HG03558 (cell line): ENCODE data around the gene BTNL2.
"Not testable (repeated sequence)": the region's sequence is repeated elsewhere in the genome, so short reads cannot be mapped to it uniquely, and the experiment has no call there.

Source experiments
- ATAC-seq: cut with Tn5 transposase; IDR thresholded peaks from one replicate; pipeline ENCODE4 v1.9.1; 2021; ENCODE audit warnings: moderate number of reproducible peaks; ENCODE audit not compliant: unreplicated experiment; ENCODE audit errors: extremely low read depth

Gene BTNL2, protein sequence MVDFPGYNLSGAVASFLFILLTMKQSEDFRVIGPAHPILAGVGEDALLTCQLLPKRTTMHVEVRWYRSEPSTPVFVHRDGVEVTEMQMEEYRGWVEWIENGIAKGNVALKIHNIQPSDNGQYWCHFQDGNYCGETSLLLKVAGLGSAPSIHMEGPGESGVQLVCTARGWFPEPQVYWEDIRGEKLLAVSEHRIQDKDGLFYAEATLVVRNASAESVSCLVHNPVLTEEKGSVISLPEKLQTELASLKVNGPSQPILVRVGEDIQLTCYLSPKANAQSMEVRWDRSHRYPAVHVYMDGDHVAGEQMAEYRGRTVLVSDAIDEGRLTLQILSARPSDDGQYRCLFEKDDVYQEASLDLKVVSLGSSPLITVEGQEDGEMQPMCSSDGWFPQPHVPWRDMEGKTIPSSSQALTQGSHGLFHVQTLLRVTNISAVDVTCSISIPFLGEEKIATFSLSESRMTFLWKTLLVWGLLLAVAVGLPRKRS

DNA sequence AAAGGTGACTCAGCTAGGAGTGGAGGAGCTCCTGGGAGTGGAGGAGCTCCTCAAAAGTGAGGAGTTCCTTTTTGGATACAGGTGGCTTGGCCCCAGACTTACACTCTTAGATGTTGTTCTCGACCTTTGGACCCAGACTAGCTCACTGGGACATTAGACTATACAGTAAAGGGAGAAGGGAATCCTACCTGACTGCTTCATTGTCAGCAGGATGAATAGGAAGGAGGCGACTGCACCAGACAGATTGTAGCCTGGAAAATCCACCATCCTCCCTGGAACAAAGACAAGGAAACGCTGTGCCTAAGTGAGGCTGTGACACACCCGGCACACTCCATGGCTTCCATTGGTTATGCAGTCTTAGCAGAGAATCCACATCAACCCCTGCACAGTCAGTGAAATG, at the start of gene BTNL2:
Gene BTNL2, minus strand, starts transcription at position 325 of the 400 bp plus-strand sequence. Its CDS starts 58 bp downstream, at position 267.
- no peak for ATAC-seq

DNA sequence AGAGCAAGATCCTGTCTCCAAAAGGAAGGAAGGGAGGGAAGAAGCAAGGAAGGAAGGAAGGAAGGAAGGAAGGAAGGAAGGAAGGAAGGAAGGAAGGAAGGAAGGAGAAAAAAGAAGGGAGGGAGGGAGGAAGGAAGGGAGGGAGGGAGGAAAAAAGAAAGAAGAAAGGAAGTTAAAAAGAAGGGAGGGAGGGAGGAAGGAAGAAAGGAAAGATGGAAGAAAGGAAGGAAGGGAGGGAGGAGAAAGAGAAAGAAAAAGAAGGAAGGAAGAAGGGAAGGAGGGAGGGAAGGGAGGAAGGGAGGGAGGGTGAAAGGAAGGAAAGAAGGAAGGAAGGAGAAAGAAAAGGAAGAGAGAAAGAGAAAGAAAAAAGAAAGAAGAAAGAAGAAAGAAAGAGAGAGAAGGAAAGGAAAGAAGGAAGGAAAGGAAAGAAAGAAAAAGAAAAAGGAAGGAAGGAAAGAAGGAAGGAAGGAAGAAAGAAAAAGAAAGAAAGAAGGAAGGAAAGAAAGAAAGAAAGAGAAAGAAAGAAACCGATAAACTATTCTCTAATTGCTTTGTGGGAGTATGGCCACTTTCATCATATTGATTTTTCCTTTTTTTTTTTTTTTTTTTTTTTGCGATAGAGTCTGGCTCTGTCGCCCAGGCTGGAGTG, 42.2 kb upstream of the BTNL2 start:
- ATAC-seq, result no peak

DNA sequence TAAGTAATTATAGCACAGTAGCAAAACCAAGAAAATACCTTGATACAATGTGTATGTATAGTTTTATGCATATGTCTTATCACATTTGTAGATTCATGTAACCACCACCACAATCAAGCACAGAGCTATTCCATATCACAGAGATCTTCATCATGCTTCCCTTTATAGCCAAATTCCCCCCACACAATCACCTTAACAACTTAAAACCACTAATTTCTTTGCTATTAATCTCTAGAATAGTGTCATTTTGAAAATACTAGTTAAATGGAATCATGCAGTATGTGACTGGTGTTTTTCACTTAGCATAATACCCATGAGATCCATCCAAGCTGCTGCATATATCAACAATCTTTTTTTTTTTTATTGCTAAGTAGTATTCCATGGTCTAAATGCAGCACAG, 41.0 kb upstream of the BTNL2 start:
- ATAC-seq, result no peak

DNA sequence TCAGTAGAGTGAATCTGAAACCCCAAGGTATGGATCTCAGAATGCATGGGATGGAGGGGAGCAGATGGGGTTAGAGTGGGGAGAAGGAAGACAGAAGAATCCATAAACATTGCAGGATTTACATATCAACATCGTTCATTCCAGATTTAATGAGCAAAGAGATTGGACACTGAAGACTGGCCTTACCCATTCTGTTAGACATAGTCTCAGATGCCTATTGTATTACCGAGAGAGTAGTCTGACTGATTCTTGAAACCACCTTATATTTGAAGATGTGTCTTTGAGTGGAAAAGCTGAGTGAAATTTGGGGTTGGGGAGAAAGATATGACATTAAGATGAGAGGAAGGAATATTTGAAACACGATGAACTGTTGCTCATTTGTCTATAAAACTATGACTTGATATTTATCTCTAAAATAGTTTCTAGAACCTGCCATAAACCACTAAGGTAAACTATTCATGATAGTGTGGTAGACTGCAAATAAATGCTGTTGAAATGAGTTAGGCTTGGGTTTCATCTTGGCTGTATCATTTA, 38.4 kb upstream of the BTNL2 start:
- ATAC-seq, result no peak

DNA sequence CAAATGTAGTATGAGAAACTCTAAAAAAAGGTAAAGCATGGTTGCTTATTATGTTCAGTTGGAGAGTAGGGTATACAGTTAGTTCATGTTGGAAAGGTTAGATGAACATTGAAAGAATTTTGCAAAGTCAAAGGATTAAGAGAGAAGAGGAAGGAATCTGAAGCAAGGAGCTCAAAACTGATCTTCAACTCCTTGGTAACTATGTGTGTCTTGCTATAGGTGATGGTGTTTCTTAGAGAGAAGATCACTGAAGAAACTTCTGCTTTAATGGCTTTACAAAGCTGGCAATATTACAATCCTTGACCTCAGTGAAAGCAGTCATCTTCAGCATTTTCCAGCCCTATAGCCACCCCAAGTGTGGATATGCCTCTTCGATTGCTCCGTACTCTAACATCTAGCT, 37.5 kb upstream of the BTNL2 start:
- no peak for ATAC-seq

DNA sequence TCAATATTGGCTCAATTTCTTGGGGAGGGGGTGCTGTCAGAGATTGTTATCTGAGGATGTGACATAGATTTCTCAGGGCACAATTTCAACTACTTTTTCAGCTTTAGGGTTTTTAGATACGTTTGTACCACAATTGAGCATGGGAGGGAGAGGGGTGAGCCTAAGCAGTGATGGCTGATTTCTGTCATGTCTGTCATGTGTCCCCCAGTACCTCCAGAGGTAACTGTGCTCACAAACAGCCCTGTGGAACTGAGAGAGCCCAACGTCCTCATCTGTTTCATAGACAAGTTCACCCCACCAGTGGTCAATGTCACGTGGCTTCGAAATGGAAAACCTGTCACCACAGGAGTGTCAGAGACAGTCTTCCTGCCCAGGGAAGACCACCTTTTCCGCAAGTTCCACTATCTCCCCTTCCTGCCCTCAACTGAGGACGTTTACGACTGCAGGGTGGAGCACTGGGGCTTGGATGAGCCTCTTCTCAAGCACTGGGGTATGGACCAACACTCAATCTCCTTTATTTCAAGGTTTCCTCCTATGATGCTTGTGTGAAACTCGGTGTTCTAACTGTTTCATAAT, 36.1 kb upstream of the BTNL2 start:
- no peak for ATAC-seq

DNA sequence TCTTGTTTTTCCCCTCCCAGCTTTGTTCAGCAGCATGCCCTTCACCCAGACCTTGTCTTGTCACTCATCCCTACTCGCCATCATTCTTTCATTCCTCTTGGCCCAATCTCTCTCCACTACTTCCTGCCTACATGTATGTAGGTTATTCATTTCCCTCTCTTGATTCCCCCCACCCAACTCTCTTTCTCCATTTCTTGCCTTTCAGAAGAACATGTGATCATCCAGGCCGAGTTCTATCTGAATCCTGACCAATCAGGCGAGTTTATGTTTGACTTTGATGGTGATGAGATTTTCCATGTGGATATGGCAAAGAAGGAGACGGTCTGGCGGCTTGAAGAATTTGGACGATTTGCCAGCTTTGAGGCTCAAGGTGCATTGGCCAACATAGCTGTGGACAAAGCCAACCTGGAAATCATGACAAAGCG, 35.3 kb upstream of the BTNL2 start:
- no peak for ATAC-seq

DNA sequence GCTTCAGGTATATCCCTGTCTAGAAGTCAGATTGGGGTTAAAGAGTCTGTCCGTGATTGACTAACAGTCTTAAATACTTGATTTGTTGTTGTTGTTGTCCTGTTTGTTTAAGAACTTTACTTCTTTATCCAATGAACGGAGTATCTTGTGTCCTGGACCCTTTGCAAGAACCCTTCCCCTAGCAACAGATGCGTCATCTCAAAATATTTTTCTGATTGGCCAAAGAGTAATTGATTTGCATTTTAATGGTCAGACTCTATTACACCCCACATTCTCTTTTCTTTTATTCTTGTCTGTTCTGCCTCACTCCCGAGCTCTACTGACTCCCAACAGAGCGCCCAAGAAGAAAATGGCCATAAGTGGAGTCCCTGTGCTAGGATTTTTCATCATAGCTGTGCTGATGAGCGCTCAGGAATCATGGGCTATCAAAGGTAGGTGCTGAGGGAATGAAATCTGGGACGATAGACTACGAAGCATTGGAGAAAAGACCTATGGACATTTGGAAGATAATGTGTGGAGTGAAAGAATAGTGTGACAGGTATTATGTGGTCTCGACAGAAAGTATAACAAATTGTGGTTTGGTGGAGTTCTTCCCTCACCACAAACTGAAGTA, 32.7 kb upstream of the BTNL2 start, which contains the start of gene HLA-DRA:
Gene HLA-DRA, plus strand, starts transcription at position 286 of the 613 bp plus-strand sequence. Its CDS starts 64 bp downstream, at position 350.
- peak; percentile 40 for ATAC-seq

DNA sequence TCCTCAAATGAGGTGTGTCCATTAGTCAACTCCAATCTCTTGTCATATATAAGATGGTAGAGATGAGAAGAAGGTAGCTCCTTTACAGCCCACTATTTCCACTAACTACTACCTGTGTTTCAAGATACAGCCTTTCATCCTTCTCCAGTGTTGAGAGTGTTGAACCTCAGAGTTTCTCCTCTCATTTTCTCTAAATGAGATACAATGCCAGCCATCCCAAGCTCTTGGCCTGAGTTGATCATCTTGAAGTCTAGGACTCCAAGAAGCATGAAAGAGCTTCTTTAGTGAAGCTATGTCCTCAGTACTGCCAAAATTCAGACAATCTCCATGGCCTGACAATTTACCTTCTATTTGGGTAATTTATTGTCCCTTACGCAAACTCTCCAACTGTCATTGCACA, 32.2 kb upstream of the BTNL2 start:
- ATAC-seq, result no peak

DNA sequence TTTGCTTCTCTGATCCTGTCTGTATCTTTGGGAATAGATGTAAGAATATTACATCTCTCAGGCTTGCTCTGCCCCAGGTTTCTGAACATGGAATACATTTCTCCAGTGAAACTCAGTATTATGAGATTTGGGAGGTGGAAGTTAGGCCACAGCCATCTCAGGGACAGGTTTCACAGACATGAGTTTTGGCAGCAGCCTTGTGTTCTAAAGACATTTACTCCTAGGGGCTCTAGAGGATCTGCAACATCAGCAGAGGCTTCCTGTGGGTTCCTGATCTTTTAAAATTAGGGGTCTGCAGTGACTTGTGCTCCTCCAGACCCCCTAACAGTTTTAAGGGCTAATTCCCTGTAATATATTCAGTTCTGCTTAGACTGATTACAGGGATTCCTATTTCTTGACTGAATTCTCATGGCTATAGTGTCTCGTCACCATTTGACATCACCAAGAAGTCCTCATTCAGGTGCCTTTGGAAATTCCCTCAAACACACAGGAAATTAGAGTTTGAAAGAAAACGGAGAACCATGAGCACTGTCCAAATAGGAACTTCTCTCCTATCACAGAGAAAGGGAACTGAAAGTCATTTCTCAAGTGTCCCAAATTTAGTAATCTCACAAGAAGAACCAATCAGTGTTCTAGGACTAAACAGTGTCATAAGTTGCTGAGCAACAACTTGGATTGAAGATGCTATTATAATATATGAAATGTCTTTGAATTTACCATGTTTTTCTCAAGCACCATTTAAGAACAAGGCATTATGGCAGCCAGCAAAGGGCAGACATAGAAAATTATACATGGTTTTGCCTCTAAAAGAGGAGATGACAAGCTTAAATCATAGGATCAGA, 30.2 kb upstream of the BTNL2 start:
- ATAC-seq, result peak; percentile 54

DNA sequence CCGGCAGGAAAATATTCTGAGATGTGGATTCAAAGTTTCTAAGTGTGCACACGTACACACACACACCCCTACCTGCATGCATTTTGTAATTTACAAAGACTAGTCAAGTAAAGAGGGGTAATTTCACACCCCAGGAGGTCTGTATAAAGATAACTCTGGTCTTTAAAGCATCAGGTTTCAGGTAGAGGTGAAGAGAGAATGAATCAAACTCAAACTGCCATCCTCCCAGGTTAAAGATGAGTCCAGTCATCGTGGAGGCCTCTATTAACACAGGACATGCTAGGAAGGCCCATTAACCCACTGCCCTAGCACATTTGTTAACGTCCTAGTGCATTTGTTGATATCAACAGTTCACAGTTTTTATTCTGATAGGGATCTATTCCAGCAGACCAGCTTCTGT, 29.2 kb upstream of the BTNL2 start:
- ATAC-seq, result no peak

DNA sequence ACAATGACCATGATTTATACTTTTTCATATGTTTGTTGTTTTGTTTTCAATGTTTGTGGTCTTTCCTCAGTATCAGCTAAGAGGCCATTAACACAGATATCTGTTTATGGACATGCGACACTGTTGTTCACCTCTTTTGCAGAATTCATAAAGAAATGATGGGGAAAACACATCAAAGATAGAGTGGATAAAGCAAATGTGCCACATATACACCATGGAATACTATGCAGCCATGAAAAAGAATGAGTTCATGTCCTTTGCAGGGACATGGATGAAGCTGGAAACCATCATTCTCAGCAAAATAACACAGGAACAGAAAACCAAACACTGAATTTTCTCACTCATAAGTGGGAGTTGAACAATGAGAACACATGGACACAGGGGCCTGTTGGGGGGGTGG, 27.0 kb upstream of the BTNL2 start:
- ATAC-seq, result not testable (repeated sequence)

DNA sequence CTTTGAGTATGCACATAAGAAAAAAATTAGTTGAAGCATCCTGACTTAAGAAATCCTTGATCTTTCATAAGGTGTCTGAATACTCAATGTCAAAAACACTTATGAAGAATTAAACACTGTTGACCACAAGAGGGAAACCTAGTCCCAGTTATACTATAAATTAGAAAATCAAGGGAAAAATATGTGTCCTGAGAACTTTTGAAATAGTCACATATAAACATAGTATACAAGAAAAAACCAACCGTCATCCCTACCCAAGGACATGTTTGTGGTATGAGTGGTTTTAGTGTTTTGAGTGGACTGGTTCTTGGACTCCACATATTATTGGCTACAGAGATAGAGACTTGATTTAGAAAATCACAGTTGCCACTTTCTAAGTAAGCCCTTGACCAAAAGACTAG, 25.1 kb upstream of the BTNL2 start:
- ATAC-seq, result no peak

DNA sequence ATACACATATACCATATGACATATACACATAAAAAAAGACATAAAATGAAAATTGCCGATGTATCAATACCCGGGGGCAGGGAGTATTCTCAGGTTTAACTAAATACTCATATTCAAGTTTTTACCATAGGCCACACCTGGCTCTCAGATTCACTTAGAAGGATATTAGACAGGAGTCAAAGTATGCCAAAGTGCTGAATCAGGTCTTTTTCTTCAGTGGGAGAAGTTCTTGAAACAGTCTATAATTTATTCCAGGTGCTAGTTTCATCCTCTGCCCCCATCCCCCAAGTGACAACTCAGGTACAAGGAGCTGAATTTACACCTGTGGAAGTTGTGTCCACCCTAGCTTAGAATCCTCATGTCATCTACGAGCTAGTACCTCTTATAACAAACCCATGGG, 24.2 kb upstream of the BTNL2 start:
- no peak for ATAC-seq

DNA sequence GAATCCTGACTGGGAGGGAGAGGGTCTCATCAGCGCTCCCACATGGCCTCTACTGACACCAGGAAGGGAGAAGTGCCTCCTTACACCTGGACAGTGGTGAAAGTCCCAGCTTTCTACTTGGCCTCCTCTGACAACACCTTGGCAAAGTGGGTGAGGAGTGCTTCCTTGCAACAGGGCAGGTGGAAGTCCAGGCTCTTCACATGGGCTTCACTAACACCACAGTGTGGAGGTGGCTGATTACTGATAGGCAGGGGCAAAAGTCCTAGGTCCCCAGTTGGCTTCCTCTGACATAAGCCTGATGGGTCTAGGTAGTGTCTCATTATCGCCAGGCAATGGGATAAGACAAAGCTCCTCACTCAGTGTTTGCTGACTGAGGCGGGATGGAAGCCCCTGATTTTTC, 23.2 kb upstream of the BTNL2 start:
- no peak for ATAC-seq

DNA sequence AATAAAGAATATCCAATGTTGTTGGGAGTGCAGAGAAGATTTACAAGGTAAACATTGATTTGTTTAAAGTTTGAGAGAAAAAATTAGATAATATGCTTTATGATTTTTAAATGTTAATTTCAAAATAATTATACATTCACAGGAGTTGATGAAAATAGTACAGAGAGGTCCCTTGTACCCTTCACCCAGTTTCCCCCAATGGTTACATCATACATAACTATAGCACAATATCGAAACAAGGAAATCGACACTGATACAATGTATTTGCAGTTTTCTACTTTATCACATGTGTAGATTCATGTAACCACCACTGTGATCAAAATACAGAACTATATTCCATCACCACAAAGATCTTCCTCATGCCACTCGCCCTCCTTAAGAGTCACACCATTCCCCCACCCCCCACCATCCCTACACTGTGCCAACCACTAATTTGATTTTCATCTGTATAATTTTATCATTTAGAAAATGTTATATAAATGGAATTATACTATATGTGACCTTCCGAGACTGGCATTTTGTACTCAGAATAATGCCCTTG, 21.0 kb upstream of the BTNL2 start:
- ATAC-seq, result no peak

DNA sequence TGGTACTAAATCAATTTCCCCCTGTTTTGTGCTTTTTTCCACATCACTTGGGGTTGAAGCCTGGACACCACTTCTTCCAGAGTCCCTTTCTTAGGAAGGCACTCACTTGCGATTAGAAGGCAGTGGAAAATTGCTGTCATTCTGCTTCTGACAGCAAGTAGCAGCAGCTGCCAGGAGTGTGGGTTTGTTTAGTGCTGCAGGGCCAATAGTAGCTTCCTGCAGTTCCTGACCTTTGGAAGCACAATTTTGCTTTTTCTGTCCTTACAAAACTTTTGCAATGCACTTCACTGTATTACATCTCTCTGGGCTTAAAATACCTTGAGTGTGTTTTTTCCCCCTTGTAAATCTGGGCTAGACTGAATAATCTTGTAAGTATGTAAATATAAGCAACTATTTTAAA, 20.2 kb upstream of the BTNL2 start:
- no peak for ATAC-seq

DNA sequence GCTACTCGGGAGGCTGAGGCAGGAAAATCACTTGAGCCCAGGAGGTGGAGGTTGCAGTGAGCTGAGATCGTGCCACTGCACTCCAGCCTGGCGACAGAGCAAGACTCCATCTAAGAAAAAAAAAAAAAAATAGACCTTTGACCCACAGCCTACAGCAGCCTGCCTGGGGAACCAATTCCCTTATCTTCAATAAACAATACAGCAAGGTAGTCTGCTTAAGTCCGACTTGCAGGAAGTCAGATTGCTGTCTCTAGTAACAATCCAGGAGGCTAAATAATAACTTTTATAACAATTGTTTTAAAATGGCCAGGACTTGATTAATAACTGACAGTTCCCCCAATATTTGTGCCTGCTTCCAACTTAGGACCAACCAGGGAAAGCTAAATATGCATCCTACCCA, 19.4 kb upstream of the BTNL2 start:
- no peak for ATAC-seq

DNA sequence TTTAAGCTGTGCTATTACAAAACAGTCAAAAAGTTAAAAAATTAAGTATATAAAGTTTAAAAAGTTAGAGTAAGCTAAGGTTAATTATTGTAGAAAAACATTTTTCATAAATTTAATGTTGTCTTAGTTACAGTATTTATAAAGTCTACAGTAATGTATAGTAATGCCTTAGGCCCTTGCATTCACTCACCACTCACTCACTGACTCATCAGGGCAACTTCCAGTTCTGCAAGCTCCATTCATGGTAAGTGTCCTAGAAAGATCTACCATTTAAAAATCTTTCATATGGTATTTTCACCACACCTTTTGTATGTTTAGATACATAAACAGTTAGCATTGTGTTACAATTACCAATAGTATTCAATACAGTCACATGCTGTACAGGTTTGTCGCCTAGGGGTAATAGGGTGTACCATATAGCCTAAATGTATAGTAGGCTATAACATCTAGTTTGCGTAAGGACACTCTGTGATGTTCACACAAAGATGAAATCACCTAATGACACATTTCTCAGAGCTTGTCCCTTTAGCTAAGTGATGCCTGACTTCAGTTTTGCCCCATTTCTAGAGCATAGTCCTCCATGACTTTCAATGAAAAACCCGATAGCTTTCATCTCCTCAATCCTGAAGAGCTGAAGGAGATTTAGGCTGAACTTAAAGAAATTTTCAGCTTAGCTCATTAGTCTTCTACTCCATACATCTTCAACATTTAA, 17.8 kb upstream of the BTNL2 start:
- ATAC-seq, result no peak
